HEK293T (cell line): ENCODE results near the gene SCART1.

Source experiments
- ARNT ChIP-seq: fragments of 450-650 bp; IDR thresholded peaks from 2 replicates; pipeline ENCODE4 v1.6.1; 2017; ENCODE audit warnings: mild to moderate bottlenecking
- BHLHE40 ChIP-seq: fragments of 450-650 bp; IDR thresholded peaks from 2 replicates; pipeline ENCODE4 v1.6.1; 2016; ENCODE audit warnings: mild to moderate bottlenecking, moderate library complexity, borderline replicate concordance
- FOXA1 ChIP-seq: fragments of 450-650 bp; IDR thresholded peaks from 2 replicates; pipeline ENCODE4 v1.6.1; 2016; ENCODE audit warnings: mild to moderate bottlenecking
- FOXK2 ChIP-seq: fragments of 450-650 bp; IDR thresholded peaks from 2 replicates; pipeline ENCODE4 v1.6.1; 2016; ENCODE audit warnings: mild to moderate bottlenecking
- HDGF ChIP-seq: fragments of 450-650 bp; IDR thresholded peaks from 2 replicates; pipeline ENCODE4 v1.6.1; 2017; ENCODE audit warnings: antibody characterized with exemption, borderline replicate concordance
- L3MBTL2 ChIP-seq: fragments of 450-650 bp; conservative IDR thresholded peaks from 2 replicates; pipeline ENCODE4 v1.6.1; 2016; ENCODE audit warnings: mild to moderate bottlenecking
- LEF1 ChIP-seq: fragments of 450-650 bp; IDR thresholded peaks from 2 replicates; pipeline ENCODE4 v1.6.1; 2017; ENCODE audit warnings: mild to moderate bottlenecking, borderline replicate concordance
- TARDBP ChIP-seq: fragments of 450-650 bp; IDR thresholded peaks from 2 replicates; pipeline ENCODE4 v1.6.1; 2016
- ZNF384 ChIP-seq: fragments of 450-650 bp; IDR thresholded peaks from 2 replicates; pipeline ENCODE4 v1.6.1; 2016

GRCh38 chr10:133440633-133441285, 13.0 kb upstream of the SCART1 start:
- no peak for TF ChIP-seq FOXK2
- no peak for TF ChIP-seq HDGF
- TF ChIP-seq ZNF384, result no peak
- TF ChIP-seq ARNT, result no peak
- TF ChIP-seq FOXA1, result no peak
- TF ChIP-seq BHLHE40, result no peak
- no peak for TF ChIP-seq TARDBP
- no peak for TF ChIP-seq L3MBTL2
- TF ChIP-seq LEF1, result no peak
